ENCODE measurements around the gene CCDC85A.

DNA sequence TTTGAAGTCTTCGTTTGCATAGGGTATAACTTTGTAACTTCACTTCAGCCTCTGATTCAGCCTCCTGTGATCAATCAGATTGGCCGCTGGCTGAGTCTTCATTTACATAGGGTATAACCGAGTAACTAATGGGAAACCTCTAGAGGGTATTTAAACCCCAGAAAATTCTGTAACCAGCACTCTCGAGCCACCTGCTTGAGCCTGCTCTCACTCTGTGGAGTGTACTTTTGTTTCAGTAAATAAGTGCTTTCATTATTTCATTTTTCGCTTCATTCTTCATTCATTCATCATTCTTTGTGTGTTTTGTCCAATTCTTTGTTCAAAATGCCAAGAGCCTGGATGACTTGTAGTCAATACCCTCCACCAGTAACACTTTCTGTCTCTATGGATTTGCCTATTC lies 56.4 kb downstream of the CCDC85A start:
- no peak for TF ChIP-seq EZH2phosphoT487 (IDR thresholded peaks at IDR 0.05; ENCODE audit: insufficient read depth, low read depth)
- no peak for TF ChIP-seq EZH2 (IDR thresholded peaks at IDR 0.05; ENCODE audit: insufficient read depth, poor library complexity, severe bottlenecking)
